K562 (cell line): ENCODE results near the gene STXBP6. TPM values are rescaled to one million over a fixed set of nuclear protein-coding genes. Genes with fewer than 3 reads are reported as not detected.

ENCODE experiments used
- ATAC-seq: fragments of 200-7000 bp; cut with Tn5 transposase; 3 replicates; pipeline ENCODE4 v1.9.1; 2020; ENCODE audit warnings: moderate library complexity
- BruUV-seq: library from RNA; stranded (reverse); fragments of 400-500 nt; replicated peaks from 2 replicates; lab custom pipeline; 2021; lab: Mats Ljungman, UMichigan
- CTCF ChIA-PET: fragments of 300-600 bp; formaldehyde crosslinking; extraction: SDS; loops from one replicate; lab custom pipeline; 2021; ENCODE audit warnings: low intra/inter-chr PET ratio; lab: Yijun Ruan, JAX
- POLR2A ChIA-PET: fragments of 300-600, 350-650 bp; sonication (Branson Sonifier 250); formaldehyde crosslinking; extraction: SDS; loops from one replicate; lab custom pipeline; 2021; ENCODE audit warnings: antibody characterized with exemption, inconsistent platforms; lab: Yijun Ruan, JAX
- DNase-seq, 4 experiments: peaks; one replicate each; pipeline versions ENCODE4 v3.0.0 to v3.0.0-alpha.2; 2011 to 2018; ENCODE audit warnings: low spot score in 3 of 4, mixed read lengths in 3 of 4; ENCODE audit errors: extremely low read depth in 1 of 4
- FAIRE-seq: peaks from 2 replicates; lab custom pipeline; 2011; peaks lifted over from hg19 to GRCh38; lab: Jason Lieb, UNC
- H2AFZ ChIP-seq: 2 replicates; pipeline ENCODE4 v1.6.0; 2011; ENCODE audit warnings: low read depth, low read length, control low read depth, inconsistent platforms
- H3K27ac ChIP-seq: fragments of 200-600 bp; 3 replicates; pipeline ENCODE4 v1.8.0; 2011; ENCODE audit warnings: low read depth, mild to moderate bottlenecking, control low read depth, inconsistent platforms, low read length, moderate library complexity, mixed read lengths; ENCODE audit errors: extremely low read depth
- H3K27me3 ChIP-seq, 2 experiments: fragments of 300-600 bp in 1 of 2; 2 replicates in 1 of 2; 3 replicates in 1 of 2; pipeline versions ENCODE4 v1.6.0 to v1.8.0; 2011; ENCODE audit warnings: inconsistent platforms in 2 of 2, low read length in 2 of 2, mild to moderate bottlenecking in 1 of 2, mixed read lengths in 1 of 2, moderate library complexity in 1 of 2; ENCODE audit not compliant: control insufficient read depth in 2 of 2, insufficient read depth in 2 of 2
- H3K36me3 ChIP-seq: fragments of 300-600 bp; 3 replicates; pipeline ENCODE4 v1.8.0; 2011; ENCODE audit warnings: mild to moderate bottlenecking, low read length, inconsistent platforms; ENCODE audit not compliant: control insufficient read depth, insufficient read depth
- H3K4me1 ChIP-seq, 2 experiments: fragments of 200-600 bp in 1 of 2; replicated peaks in 1 of 2; 2 replicates in 1 of 2; 3 replicates in 1 of 2; pipeline versions ENCODE4 v1.5.1 to v1.8.0; 2011; ENCODE audit warnings: inconsistent platforms in 2 of 2, low read length in 2 of 2, mild to moderate bottlenecking in 1 of 2, mixed read lengths in 1 of 2, moderate library complexity in 1 of 2; ENCODE audit not compliant: control insufficient read depth in 2 of 2, insufficient read depth in 2 of 2
- H3K4me2 ChIP-seq: 2 replicates; pipeline ENCODE4 v1.6.1; 2011; ENCODE audit warnings: low read length, control low read depth, inconsistent platforms, mixed read lengths; ENCODE audit not compliant: insufficient read depth
- H3K4me3 ChIP-seq: fragments of 200-600 bp; sonication (generic), shearing (Covaris generic); 2 replicates; pipeline ENCODE4 v1.5.1; 2016; ENCODE audit warnings: control low read depth, inconsistent platforms
- H3K79me2 ChIP-seq: fragments of 200-600 bp; 3 replicates; pipeline ENCODE4 v1.8.0; 2011; ENCODE audit warnings: low read length, inconsistent platforms; ENCODE audit not compliant: control insufficient read depth, insufficient read depth
- H3K9ac ChIP-seq, 2 experiments: 2 replicates each; pipeline versions ENCODE4 v1.6.0 to v1.6.1; 2011; ENCODE audit warnings: low read depth in 2 of 2, low read length in 2 of 2, control low read depth in 1 of 2, inconsistent platforms in 1 of 2, mild to moderate bottlenecking in 1 of 2, mixed read lengths in 1 of 2; ENCODE audit not compliant: insufficient read depth in 1 of 2
- H3K9me1 ChIP-seq: one replicate; pipeline ENCODE4 v1.6.0; 2011; ENCODE audit warnings: inconsistent platforms, mild to moderate bottlenecking, low read length, moderate library complexity; ENCODE audit not compliant: control insufficient read depth, insufficient read depth
- H3K9me3 ChIP-seq: replicated peaks from 2 replicates; pipeline ENCODE4 v1.5.1; 2011; ENCODE audit warnings: low read depth, low read length, inconsistent platforms; ENCODE audit not compliant: control insufficient read depth, insufficient read depth
- H4K20me1 ChIP-seq: replicated peaks from 2 replicates; pipeline ENCODE4 v1.6.1; 2011; ENCODE audit warnings: low read length, inconsistent platforms, mixed read lengths; ENCODE audit not compliant: control insufficient read depth, insufficient read depth
- ARID3B ChIP-seq: fragments of 250-450 bp; sonication (Bioruptor Pico); IDR thresholded peaks from 2 replicates; pipeline ENCODE4 v1.4.0; 2020; ENCODE audit warnings: borderline replicate concordance
- BHLHE40 ChIP-seq: IDR thresholded peaks from 2 replicates; pipeline ENCODE4 v1.6.1; 2011; ENCODE audit warnings: low read length, improper control_type of control experiment
- DDX20 ChIP-seq: fragments of 450-650 bp; IDR thresholded peaks from 2 replicates; pipeline ENCODE4 v1.6.1; 2016; ENCODE audit warnings: missing genetic modification characterization, low read depth, mild to moderate bottlenecking, missing compliant biosample characterization, moderate library complexity
- GABPB2 ChIP-seq: fragments of 250-450 bp; sonication (Bioruptor Pico); conservative IDR thresholded peaks from 2 replicates; pipeline ENCODE4 v1.5.1; 2021; ENCODE audit warnings: mild to moderate bottlenecking
- HDAC1 ChIP-seq, 2 experiments: fragments of 450-650 bp; IDR thresholded peaks; 2 replicates each; pipeline ENCODE4 v1.6.1; 2016 to 2017; ENCODE audit warnings: inconsistent platforms in 1 of 2, mild to moderate bottlenecking in 1 of 2, moderate library complexity in 1 of 2
- MAX ChIP-seq: sonication (generic); formaldehyde crosslinking; IDR thresholded peaks from 2 replicates; pipeline ENCODE4 v1.9.0; 2022; ENCODE audit warnings: mild to moderate bottlenecking, missing genetic modification reagents
- MBD2 ChIP-seq: sonication (generic); IDR thresholded peaks from 2 replicates; pipeline ENCODE4 v1.6.1; 2016; ENCODE audit warnings: low read depth, borderline replicate concordance
- PATZ1 ChIP-seq: fragments of 250-450 bp; sonication (Bioruptor Pico); IDR thresholded peaks from 2 replicates; pipeline ENCODE4 v1.5.0; 2020; ENCODE audit warnings: mild to moderate bottlenecking, borderline replicate concordance
- PTBP1 ChIP-seq: fragments of 200-400 bp; formaldehyde crosslinking; IDR thresholded peaks from 2 replicates; pipeline ENCODE4 v1.6.1; 2017; ENCODE audit warnings: low read depth, low read length
- SIRT6 ChIP-seq: IDR thresholded peaks from one replicate; pipeline ENCODE4 v1.6.1; 2012; ENCODE audit warnings: low read depth, mild to moderate bottlenecking, control low read depth, inconsistent platforms, low read length, moderate library complexity
- SMARCB1 ChIP-seq: IDR thresholded peaks from 2 replicates; pipeline ENCODE4 v1.6.1; 2011; ENCODE audit warnings: improper control_type of control experiment, low read depth; ENCODE audit not compliant: insufficient read length
- ZNF217 ChIP-seq: sonication (generic); formaldehyde crosslinking; IDR thresholded peaks from 2 replicates; pipeline ENCODE4 v1.8.0; 2022; ENCODE audit warnings: mild to moderate bottlenecking, missing genetic modification reagents
- ZNF232 ChIP-seq: sonication (generic); formaldehyde crosslinking; IDR thresholded peaks from 2 replicates; pipeline ENCODE4 v1.8.0; 2022; ENCODE audit warnings: mild to moderate bottlenecking, missing genetic modification reagents
- WGBS: fragments of 100-300 bp; shearing (Covaris generic); methylation state at CpG from one replicate; pipeline ENCODE4 v1.1.6; 2016; ENCODE audit warnings: low coverage, mixed read lengths; ENCODE audit not compliant: insufficient coverage; ENCODE audit errors: missing lambda C conversion rate; 5-methylcytosine and 5-hydroxymethylcytosine counted together
- in situ Hi-C: fragments of 300-500 bp; cut with MboI; formaldehyde crosslinking; loops from 4 replicates; pipeline ENCODE4 v1.15.0; 2018; ENCODE audit warnings: inconsistent platforms, mixed read lengths
- intact Hi-C: fragments of 100-400 bp; cut with micrococcal nuclease; formaldehyde crosslinking; loops from 2 replicates; pipeline ENCODE4 v1.14.2; 2022
- polyA plus RNA-seq, 8 experiments: library from polyadenylated mRNA; depleted of rRNA in 4 of 8; stranded (reverse) in 5 of 8; unstranded in 3 of 8; fragments of >200 nt; fragmentation: Nextera tagmentation in 2 of 8; fragmentation: Illumina TruSeq in 1 of 8; extraction: Ambion mirVana in 2 of 8; extraction: Trizol in 1 of 8; gene quantifications; 2 replicates each; pipeline versions ENCODE4 v1.2.1 to v1.2.3, GENCODE V29; 2011 to 2014; ENCODE audit warnings: inconsistent platforms in 1 of 8, missing spikeins in 1 of 8
- total RNA-seq, 7 experiments: library from RNA; depleted of rRNA in 6 of 7; stranded (reverse); fragments of >200 nt in 6 of 7; fragmentation: Illumina TruSeq in 2 of 7; extraction: Trizol in 2 of 7; gene quantifications; 2 replicates each; pipeline versions ENCODE4 v1.2.1 to v1.2.3, GENCODE V29; 2011 to 2021; ENCODE audit warnings: low replicate concordance in 1 of 7
- TF ChIP-seq, protein P1 (sequence below): sonication (generic); formaldehyde crosslinking; IDR thresholded peaks from 2 replicates; pipeline ENCODE4 v1.8.0; 2022; ENCODE audit warnings: mild to moderate bottlenecking, missing genetic modification reagents
- TF ChIP-seq, protein P2 (sequence below): fragments of 250-450 bp; sonication (Bioruptor Pico); IDR thresholded peaks from 2 replicates; pipeline ENCODE4 v1.8.0; 2022; ENCODE audit warnings: moderate library complexity, mild to moderate bottlenecking, inconsistent platforms

STXBP6 gene
- total and polyA plus RNA-seq, 9 of the 15 experiments (the other 6 are each of a cell fraction or from before 2014, with no cell fraction given), result 0.27 to 0.89 (median 0.59) TPM

- TF ChIP-seq MAX (CRISPR knock-in tag) (no peak), PTBP1 (no peak), GABPB2 (CRISPR knock-in tag) (no peak)
- TF ChIP-seq, protein P1, sequence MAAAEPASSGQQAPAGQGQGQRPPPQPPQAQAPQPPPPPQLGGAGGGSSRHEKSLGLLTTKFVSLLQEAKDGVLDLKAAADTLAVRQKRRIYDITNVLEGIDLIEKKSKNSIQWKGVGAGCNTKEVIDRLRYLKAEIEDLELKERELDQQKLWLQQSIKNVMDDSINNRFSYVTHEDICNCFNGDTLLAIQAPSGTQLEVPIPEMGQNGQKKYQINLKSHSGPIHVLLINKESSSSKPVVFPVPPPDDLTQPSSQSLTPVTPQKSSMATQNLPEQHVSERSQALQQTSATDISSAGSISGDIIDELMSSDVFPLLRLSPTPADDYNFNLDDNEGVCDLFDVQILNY (CRISPR knock-in tag), result no peak
Observed at GRCh38 chr14:24840204-24840893, 209.6 kb downstream of the STXBP6 start (continued).

DNA sequence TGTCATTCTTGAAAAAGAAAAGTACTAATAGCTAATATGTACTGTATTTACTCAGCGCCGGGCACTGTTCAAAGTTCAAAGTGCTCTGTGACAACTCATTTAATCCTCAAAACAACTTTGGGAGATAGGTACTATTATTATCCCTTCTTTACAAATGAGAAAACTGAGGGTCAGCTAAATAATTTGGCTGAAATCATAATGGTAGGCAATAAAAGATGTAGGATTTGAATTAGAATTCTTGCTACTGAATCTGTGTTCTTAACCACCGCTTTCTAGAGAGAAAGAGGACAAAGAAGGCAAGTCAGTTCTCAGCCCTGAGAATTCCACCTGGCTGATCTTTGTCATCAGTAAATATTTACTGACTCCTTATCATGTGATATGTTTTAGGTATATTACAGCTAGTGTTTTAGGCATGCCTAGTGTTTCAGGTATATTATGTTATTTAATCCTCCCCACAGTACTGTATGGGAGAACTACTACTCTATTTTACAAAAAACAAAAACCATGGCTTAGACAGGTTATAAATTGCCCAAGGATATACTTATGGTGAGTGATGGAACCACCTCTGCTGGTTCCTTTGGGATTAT lies 210.2 kb downstream of the STXBP6 start:
- Histone ChIP-seq H3K9ac (no peak overlapping the region), H3K4me3 (no peak overlapping the region), H2AFZ (no peak overlapping the region), H3K4me1 (no peaks in the 10 kb centered on the region), H3K27me3 (no peaks in the 10 kb centered on the region), H3K36me3 (no peaks in the 10 kb centered on the region), H3K4me2 (no peak overlapping the region), H3K9me1 (no peaks in the 10 kb centered on the region), H4K20me1 (no peaks in the 10 kb centered on the region), H3K9me3 (no peaks in the 10 kb centered on the region), H3K79me2 (no peaks in the 10 kb centered on the region), H3K27ac (no peak overlapping the region)
- ATAC-seq, result no peak
- BruUV-seq, result no TSS peak
- FAIRE-seq, result no peak
- TF ChIP-seq HDAC1 (IDR thresholded peaks at IDR 0.05) (no peak), BHLHE40 (no peak), ZNF232 (CRISPR knock-in tag) (no peak), PATZ1 (CRISPR knock-in tag) (no peak), ARID3B (CRISPR knock-in tag) (no peak), DDX20 (tag) (no peak), SIRT6 (no peak), SMARCB1 (no peak), MBD2 (no peak), ZNF217 (CRISPR knock-in tag) (no peak)
- TF ChIP-seq, protein P2, sequence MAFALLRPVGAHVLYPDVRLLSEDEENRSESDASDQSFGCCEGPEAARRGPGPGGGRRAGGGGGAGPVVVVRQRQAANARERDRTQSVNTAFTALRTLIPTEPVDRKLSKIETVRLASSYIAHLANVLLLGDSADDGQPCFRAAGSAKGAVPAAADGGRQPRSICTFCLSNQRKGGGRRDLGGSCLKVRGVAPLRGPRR (CRISPR knock-in tag), result no peak
- POLR2A ChIA-PET, result interaction anchor here (0.6 kb wide), 2 partner anchors 21 to 115 kb away, joined by 3 read pairs; no protein-coding TSS in a partner anchor
- in situ Hi-C loops (no loop called here), intact Hi-C loops (no loop called here)
- 0% methylated on average over 3 of the region's 3 CpGs for WGBS
- CTCF ChIA-PET, result no interaction called here
- DNase-seq, result no peak
